ENCODE results near the gene CACNA1G. TPM values are rescaled to one million over a fixed set of nuclear protein-coding genes. Genes with fewer than 3 reads are reported as not detected.

CACNA1G gene
- polyA plus RNA-seq, 3 donors = 0.07 to 2.9 (median 0.64) TPM

DNA sequence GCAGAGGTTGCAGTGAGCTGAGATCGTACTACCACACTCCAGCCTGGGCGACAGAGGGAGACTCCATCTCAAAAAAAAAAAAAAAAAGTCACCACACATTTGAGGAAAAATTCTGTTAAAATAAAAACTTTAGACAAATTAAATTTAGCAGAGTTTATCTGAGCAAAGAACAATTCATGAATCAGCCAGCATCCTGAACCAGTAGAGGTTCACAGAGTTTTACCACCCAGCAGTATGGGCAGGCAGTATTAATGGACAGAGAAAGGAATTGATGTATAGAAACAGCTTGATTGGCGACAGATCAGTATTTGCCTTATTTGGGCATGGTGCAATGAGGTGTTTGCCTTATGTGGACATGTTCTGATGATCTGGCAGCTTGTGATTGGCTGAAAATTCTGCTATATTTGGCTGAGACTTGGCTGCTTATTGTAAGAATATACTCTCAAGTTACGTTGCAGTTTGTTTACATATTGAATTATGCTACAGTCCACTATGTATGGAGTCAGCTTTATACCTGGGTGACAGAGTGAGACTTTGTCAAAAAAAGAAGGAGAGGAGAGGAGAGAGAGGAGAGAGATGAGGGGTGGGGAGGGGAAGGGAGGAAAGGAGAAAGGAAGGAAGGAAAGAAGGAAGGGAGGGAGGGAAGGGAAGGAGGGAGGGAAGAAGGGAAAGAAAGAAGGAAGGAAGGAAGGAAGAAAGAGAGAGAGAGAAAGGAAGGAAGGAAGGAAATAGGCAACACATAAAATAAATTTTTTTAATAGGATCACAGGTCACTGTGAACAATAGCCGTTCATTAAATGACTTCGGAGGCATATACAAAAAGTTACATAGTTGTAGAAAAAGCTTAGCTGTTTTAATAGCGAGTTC is 88.8 kb downstream of the CACNA1G start:
- WGBS, 3 donors = 81 to 83% (median 82%) methylated on average over 7 of the region's 7 CpGs
- no peak overlapping the region for H3K27ac ChIP-seq (ENCODE audit: low read depth, low read length)

DNA sequence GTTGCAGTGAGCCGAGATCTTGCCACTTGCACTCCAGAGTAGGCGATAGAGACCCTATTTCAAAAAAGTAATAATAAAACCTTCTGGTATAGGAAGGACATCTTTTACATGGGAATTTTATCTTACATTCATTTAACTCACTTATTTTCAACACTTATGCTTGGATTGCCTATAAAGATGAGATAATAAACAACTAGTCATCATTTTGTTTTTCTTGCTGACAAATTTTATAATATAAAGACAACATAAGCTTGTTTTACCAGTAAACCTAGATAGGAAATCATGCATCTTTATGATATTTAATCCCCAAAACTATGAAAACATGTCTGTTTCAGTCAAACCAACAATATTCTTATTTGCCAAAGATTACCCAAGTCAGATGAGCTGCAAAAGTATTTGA is 91.1 kb downstream of the CACNA1G start:
- 92 to 100% (median 96%) methylated on average over 2 of the region's 2 CpGs for WGBS, 3 donors
- H3K27ac ChIP-seq (ENCODE audit: low read depth, low read length) = no peak overlapping the region

DNA sequence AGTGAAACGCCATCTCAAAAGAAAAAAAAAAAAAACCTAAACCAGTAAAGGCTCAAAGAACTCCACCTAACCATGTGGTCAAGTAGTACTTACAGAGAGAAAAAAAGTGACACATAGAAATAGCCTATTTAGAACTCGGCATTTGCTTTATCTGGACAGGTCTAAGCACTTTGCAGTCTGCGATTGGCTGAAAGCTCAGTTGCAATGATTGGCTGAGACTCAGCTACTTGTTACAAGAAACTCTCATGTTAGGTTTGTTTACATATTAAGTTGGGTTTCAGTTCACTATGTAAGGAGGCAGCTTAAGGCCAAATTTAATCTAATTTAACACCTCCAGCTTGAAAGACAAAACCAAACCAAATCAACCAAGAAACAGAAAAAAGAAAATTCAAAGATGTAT is 93.2 kb downstream of the CACNA1G start:
- 51 to 89% (median 82%) methylated on average over 3 of the region's 3 CpGs for WGBS, 3 donors
- H3K27ac ChIP-seq (ENCODE audit: low read depth, low read length) = no peak overlapping the region

DNA sequence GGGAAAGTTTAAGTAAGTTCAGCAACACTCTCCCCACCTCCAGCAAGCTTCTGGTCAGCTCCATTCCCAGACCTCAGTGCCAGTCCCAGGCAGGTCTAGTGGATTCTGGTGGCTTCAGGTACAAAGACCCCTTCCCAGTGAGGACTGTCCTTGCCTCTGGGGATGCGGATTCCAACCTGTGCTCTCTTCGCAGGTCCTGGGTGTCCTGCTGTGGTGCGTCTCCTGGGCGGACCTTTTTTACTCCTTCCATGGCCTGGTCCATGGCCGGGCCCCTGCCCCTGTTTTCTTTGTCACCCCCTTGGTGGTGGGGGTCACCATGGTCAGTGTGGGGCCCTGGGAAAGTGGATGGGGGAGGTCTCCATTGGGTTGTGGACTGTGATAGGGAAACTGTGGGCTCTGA is 96.0 kb downstream of the CACNA1G start:
- 95 to 100% (median 99%) methylated on average over 5 of the region's 5 CpGs for WGBS, 3 donors

DNA sequence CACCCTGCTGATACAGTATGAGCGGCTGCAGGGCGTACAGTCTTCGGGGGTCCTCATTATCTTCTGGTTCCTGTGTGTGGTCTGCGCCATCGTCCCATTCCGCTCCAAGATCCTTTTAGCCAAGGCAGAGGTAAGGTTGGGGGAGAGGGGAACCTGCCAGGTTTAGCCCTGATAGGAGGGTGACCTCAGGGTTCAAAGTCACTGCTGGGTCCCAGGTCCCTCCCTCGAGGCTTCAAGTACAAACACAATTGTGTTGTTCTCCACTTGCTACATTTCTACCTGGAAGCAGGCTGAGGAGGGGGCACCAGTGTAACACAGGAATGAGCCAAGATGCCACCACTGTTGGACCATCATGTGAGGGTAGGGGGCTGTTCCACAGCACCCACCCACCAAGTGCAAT is 96.5 kb downstream of the CACNA1G start:
- 87 to 97% (median 91%) methylated on average over 7 of the region's 7 CpGs for WGBS, 3 donors
- no peak overlapping the region for H3K27ac ChIP-seq (ENCODE audit: low read depth, low read length)

More for the DNA sequence above, 96.0 kb downstream of the CACNA1G start:
- no peak overlapping the region for H3K27ac ChIP-seq (ENCODE audit: low read depth, low read length)

DNA sequence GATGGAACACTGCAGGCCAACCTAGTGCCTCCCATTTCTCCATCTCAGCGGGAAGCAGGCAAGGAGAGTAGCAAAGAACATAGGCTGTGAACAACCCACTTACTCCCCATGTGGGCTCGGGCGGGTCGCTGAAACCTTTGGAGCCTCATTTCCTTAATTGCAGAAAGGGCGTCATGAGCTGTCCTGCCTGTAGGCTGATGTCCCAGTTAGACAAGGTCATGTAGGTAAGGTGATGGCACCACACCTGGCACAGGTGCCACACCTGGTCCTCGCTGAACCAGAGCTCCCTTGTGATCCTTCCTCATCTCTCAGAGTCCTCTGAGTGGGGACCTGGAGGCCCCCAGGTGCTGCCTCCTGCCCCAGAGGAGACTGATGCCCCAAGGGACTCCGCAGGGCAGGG is 97.1 kb downstream of the CACNA1G start:
- 86 to 92% (median 91%) methylated on average over 7 of the region's 7 CpGs for WGBS, 3 donors
- H3K27ac ChIP-seq (ENCODE audit: low read depth, low read length) = no peak overlapping the region

DNA sequence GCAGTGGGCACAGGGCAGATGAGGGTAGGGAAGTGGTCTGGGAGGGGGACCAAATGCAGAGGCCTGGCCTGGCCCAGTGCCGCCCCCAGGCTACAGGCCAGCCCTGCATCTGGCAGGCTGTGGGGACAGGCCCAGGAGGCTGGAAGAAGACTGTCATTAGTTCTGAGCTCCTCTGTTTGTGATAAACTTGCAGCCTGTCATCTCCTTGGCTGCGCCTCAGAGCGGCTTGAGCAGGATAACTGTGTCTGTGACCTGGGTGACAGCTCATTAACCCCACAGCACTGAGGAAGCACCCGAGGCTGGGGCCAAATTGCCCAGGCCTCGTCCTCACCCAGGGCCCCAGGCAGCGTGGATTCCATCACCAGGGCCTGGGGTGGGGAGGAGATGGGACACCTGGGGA is 98.1 kb downstream of the CACNA1G start:
- WGBS, 3 donors = 67 to 83% (median 80%) methylated on average over 6 of the region's 6 CpGs
- H3K27ac ChIP-seq (ENCODE audit: low read depth, low read length) = no peak overlapping the region

DNA sequence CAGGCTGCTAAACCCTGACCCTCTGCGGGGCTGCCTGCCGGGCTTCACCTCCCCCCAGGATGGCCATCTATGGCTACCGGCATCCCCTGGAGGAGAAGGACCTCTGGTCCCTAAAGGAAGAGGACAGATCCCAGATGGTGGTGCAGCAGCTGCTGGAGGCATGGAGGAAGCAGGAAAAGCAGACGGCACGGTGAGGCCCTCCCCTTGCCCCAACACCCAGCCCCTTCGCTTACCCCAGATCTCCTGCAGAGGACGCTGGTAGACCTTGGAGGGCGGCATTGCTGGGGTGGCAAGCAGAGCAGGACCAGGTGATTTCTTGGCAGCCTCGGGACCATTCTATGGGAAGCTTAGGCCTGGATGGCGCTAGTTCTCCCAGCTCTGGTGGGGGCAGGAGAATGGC is 98.7 kb downstream of the CACNA1G start:
- WGBS, 3 donors = 84 to 87% (median 84%) methylated on average over 10 of the region's 10 CpGs
- no peak overlapping the region for H3K27ac ChIP-seq (ENCODE audit: low read depth, low read length)

DNA sequence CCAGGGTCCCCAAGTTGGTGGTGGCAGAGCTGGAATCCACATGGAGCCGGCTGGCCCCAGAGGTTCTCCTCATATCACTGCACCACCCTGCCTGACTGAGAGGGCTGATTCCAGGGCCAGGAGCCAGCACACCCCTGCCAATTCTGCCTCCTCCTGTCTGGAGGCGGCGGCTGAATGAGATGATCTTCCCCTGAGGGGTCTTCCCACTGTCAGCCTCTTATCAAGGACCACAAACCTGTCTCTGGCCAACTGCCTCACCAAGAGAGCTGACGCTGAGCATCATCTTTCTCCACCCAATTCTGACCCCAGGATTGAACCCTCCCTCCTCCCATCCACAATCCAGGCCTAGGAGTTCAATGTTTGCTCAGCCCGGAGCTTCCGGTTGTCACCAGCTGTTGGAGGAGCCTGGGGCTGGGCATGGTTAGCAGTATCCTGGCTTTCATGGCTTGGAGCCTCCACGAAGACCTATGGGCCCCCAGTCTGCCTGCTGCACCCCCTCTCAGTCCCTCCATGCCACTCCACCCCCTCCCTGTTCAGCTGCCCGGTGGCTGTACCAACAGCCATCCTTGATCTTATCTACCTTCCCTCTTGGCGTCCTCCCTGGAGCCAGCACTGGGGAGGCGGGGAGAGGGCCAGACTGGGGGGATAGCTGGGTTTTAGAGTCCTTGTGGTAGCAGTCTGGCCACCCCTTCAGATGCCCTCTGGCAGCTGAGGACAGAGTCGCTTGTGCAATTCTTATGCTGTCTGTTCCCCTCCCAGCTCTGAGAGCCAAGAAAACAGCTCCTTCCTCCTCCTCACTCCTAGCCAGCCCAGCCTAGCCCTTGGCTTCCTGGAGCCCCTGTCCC is 99.7 kb downstream of the CACNA1G start:
- 42 to 48% (median 46%) methylated on average over 11 of the region's 11 CpGs for WGBS, 3 donors
- H3K27ac ChIP-seq (ENCODE audit: low read depth, low read length) = no peak overlapping the region

DNA sequence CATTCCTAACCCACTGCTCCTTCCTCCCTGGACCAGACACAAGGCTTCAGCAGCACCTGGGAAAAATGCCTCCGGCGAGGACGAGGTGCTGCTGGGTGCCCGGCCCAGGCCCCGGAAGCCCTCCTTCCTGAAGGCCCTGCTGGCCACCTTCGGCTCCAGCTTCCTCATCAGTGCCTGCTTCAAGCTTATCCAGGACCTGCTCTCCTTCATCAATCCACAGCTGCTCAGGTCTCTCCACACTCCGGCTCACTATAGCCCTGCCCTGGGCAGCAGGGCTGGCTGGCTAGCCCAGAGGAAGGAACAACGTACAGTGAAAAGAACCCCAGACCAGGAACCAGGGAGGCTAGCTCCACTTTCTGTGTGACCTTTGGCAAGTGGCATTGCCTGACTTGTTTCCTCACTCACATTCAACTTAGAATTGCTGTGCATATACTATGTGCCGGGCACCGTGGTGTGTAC is 100.4 kb downstream of the CACNA1G start:
- H3K27ac ChIP-seq (ENCODE audit: low read depth, low read length) = no peak overlapping the region
- 69 to 85% (median 77%) methylated on average over 10 of the region's 10 CpGs for WGBS, 3 donors

DNA sequence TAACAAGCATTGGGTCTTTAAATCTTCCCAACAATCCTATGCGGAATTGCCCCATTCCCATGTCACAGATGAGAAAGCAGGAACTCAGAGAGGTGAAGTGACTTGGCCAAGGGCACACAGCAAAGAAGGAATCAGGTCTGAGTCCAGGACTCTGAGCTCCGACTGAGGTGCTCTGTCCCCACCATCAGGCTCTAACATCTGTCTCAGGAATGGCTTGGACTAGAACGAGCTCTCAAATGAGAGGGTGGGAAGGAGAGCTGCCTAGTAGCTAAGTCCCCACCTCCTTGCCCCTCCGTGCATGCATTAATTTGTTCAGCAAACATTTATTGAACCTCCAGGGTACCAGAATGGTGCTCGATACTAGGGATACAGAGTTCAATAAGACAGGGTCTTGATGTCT is 100.8 kb downstream of the CACNA1G start:
- WGBS, 3 donors = 76 to 79% (median 76%) methylated on average over 5 of the region's 5 CpGs

DNA sequence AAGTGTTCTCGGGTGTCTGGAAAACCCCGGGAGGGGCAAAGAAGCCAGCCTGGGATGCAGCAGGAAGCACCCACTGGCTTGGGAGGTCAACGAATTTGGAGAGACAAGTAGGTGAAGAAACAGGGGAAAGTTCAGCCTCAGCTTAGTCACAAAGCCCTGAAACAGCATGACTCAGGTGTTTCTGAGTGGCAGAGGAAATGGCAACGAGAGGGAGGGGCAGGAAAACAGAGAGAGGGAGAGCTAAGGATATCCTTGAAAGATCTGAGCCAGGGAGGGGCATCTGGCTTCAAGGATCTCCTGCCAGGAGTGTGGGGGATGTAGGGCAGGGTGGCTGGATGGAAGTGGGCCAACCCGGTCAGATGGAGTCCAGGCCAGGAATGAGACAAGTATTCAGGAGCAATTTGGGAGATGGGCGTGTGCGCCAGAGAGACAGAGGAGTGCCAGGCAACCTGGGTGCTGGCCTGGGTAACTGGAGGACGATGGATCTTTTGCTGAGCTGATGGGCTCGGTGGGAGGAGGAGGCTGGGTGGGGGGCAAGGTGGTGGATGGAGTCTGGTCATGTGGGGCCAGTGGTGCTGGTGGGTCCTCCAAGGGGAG is 101.4 kb downstream of the CACNA1G start:
- WGBS, 3 donors = 41 to 46% (median 44%) methylated on average over 9 of the region's 9 CpGs

More for the DNA sequence above, 100.8 kb downstream of the CACNA1G start:
- no peak overlapping the region for H3K27ac ChIP-seq (ENCODE audit: low read depth, low read length)

DNA sequence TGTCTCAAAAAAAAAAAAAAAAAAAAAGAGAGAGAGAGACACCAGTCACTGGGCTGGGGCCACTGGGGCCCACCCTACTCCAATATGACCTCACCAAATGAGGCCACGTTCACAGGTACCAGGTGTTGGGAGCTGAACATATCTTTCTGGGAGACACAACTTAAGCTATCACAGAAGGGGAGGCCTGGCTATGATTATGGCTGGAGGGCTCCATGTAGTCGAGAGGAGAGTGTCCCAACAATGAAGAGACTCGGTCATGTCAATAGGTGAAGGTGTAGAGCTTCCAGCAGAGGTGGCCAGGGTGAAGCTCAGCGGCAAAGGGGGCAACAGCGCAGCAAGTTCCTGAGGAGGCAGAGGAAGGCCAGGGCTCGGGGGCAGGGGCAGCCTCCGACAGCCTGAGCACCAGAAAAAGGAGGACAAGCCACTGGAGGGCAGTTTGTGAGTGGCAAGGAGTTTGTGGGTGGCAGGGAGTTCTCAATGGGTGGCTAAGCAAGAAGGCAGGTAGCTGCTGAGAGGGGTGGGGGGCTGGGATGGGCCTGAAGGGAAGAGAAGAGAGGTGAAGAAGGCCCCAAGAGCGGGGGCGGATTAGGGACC is 102.2 kb downstream of the CACNA1G start:
- WGBS, 3 donors = 97 to 99% (median 97%) methylated on average over 9 of the region's 9 CpGs
- H3K27ac ChIP-seq (ENCODE audit: low read depth, low read length) = no peak overlapping the region

More for the DNA sequence above, 101.4 kb downstream of the CACNA1G start:
- no peak overlapping the region for H3K27ac ChIP-seq (ENCODE audit: low read depth, low read length)

DNA sequence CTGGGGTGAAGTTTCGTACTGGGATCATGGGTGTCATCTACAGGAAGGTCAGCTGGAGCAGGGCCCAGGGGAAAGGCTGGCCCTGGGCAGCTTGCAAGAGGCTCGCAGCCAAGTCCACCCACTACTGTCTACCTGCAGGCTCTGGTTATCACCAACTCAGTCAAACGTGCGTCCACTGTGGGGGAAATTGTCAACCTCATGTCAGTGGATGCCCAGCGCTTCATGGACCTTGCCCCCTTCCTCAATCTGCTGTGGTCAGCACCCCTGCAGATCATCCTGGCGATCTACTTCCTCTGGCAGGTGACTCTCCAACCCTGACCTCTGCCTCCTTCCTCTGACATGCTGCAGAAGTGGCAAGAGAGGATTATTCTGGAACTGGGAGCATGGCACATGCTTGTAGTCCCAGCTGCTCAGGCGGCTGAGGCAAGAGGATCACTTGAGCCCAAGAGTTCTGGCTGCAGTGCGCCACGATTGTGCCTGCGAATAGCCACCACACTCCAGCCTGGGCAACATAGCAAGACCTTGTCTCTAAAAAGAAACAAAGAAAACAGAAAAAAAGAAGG is 103.4 kb downstream of the CACNA1G start:
- WGBS, 3 donors = 70 to 87% (median 85%) methylated on average over 10 of the region's 10 CpGs
- no peak overlapping the region for H3K27ac ChIP-seq (ENCODE audit: low read depth, low read length)

DNA sequence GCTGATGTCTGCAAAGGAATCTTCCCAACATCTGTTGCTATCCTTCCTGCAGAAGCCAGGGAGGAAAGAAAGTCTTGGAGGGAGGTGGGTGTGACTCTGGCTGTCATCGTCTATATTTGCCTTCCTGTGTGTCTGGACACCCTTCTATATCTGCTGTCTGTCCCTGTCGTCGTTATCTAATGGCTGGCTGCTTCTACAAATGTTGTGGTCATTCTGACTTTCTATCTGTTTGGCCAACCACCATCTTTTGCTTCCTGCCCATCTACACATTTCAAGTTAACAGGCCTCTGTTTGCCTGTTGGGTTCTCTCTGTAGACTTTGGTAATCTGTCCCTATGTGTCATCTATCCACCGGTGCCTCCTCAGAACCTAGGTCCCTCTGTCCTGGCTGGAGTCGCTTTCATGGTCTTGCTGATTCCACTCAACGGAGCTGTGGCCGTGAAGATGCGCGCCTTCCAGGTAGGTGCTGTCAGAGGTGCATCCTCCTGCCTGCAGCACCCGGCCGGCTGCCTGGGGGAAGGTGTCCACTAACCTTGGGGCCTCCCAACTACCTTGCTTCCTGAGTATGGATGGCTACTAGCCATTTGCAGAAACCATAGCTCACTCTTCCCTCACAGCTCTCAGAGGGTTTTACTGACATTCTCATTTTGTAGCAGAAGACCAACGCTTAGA is 104.4 kb downstream of the CACNA1G start:
- WGBS, 3 donors = 89 to 91% (median 90%) methylated on average over 12 of the region's 12 CpGs
- H3K27ac ChIP-seq (ENCODE audit: low read depth, low read length) = no peak overlapping the region

DNA sequence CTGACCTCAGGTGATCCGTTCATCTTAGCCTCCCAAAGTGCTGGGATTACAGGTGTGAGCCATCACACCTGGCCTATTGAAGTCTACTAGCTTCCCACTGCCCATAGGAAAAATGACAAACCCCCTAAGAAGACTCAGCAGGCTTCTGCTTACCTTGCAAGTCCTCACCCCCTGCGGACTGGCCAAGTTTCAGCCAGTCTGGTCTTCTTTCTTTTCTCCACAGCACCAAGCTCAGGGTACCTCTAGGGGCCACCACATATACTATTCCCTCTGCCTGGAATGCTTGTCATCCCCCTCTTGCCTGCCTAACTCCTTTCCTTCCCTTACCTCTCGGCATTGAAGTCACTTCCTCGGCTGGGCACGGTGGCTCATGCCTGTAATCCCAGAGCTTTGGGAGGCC is 105.3 kb downstream of the CACNA1G start:
- 75 to 91% (median 82%) methylated on average over 5 of the region's 5 CpGs for WGBS, 3 donors

DNA sequence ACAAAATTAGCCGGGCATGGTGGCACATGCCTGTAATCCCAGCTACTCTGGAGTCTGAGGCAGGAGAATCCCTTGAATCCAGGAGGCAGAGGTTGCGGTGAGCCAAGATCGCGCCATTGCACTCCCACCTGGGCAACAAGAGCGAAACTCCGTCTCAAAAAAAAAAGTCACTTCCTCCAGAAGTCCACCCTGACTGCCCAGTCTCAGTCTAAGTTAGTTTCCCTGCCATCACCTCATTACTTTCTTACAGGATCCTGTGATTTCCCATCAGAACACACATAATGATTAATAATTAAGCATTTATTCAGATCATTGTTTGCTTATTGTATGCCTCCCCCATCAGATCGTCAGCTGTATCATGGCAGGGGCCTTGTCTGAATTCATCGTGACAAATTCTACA is 105.8 kb downstream of the CACNA1G start:
- WGBS, 3 donors = 95 to 97% (median 96%) methylated on average over 8 of the region's 8 CpGs
- H3K27ac ChIP-seq (ENCODE audit: low read depth, low read length) = no peak overlapping the region

More for the DNA sequence above, 105.3 kb downstream of the CACNA1G start:
- H3K27ac ChIP-seq (ENCODE audit: low read depth, low read length) = no peak overlapping the region
